MCF 10A (cell line): ENCODE measurements around the gene EGLN2. TPM values are rescaled to one million over a fixed set of nuclear protein-coding genes. Genes with fewer than 3 reads are reported as not detected.
"Not testable (repeated sequence)": the region's sequence is repeated elsewhere in the genome, so short reads cannot be mapped to it uniquely, and the experiment has no call there.

Experiments used
- BruUV-seq: library from RNA; stranded (reverse); fragments of 400-500 nt; replicated peaks from 2 replicates; lab custom pipeline; 2021; lab: Mats Ljungman, UMichigan
- CTCF ChIA-PET: fragments of 300-600 bp; sonication (Branson Sonifier 250); formaldehyde crosslinking; extraction: SDS; loops from one replicate; lab custom pipeline; 2021; ENCODE audit warnings: antibody characterized with exemption, inconsistent platforms; lab: Yijun Ruan, JAX
- POLR2A ChIA-PET: fragments of 300-600, 350-650 bp; sonication (Branson Sonifier 250); formaldehyde crosslinking; extraction: SDS; loops from one replicate; lab custom pipeline; 2020; ENCODE audit warnings: antibody characterized with exemption, inconsistent platforms; lab: Yijun Ruan, JAX
- DNase-seq: peaks from one replicate; pipeline ENCODE4 v3.0.0-alpha.2; 2018; ENCODE audit not compliant: unreplicated experiment
- H3K27ac Mint-ChIP-seq: one replicate; pipeline ENCODE4 v1.8.0; 2022; ENCODE audit warnings: mild to moderate bottlenecking, low read depth, mixed read lengths; ENCODE audit not compliant: unreplicated experiment
- H3K27me3 Mint-ChIP-seq: one replicate; pipeline ENCODE4 v1.8.0; 2022; ENCODE audit warnings: mixed read lengths; ENCODE audit not compliant: insufficient read depth, unreplicated experiment
- H3K36me3 Mint-ChIP-seq: one replicate; pipeline ENCODE4 v1.8.0; 2022; ENCODE audit warnings: mild to moderate bottlenecking, moderate library complexity, mixed read lengths; ENCODE audit not compliant: insufficient read depth, unreplicated experiment
- H3K4me1 Mint-ChIP-seq: one replicate; pipeline ENCODE4 v1.8.0; 2022; ENCODE audit warnings: mixed read lengths; ENCODE audit not compliant: insufficient read depth, unreplicated experiment
- H3K4me3 Mint-ChIP-seq: one replicate; pipeline ENCODE4 v1.8.0; 2022; ENCODE audit warnings: mild to moderate bottlenecking, moderate library complexity, mixed read lengths; ENCODE audit not compliant: unreplicated experiment
- H3K9me3 Mint-ChIP-seq: one replicate; pipeline ENCODE4 v1.8.0; 2022; ENCODE audit warnings: mixed read lengths; ENCODE audit not compliant: unreplicated experiment
- CTCF ChIP-seq: fragments of 200-600 bp; IDR thresholded peaks from one replicate; pipeline ENCODE4 v1.8.0; 2022; ENCODE audit warnings: antibody characterized with exemption, mild to moderate bottlenecking; ENCODE audit not compliant: unreplicated experiment
- intact Hi-C: fragments of 100-400 bp; cut with micrococcal nuclease; formaldehyde crosslinking; loops from 2 replicates; pipeline ENCODE4 v1.14.1; 2022
- total RNA-seq: library from RNA; stranded (reverse); gene quantifications from 2 replicates; pipeline ENCODE4 v1.2.3, GENCODE V29; 2022

The EGLN2 gene
- total RNA-seq, 1 experiment from 2014 or later, result 55.6 TPM

- peaks cover 28% of the 10 kb centered on the region for H3K27me3 Mint-ChIP-seq
- DNase-seq, result peak; percentile 37
- H3K27ac Mint-ChIP-seq, H3K9me3 Mint-ChIP-seq, BruUV-seq, H3K36me3 Mint-ChIP-seq: not testable (repeated sequence)
- TF ChIP-seq CTCF, result peak; percentile 29
- ChIA-PET CTCF (interaction anchor here (0.6 to 2.5 kb wide), 14 partner anchors 9 to 639 kb away, joined by 3 to 17 read pairs (median 4); partner anchors contain the start of genes EGLN2 and RAB4B), POLR2A (interaction anchor here (0.6 to 1.8 kb wide), 6 partner anchors 11 to 156 kb away, joined by 3 to 5 read pairs (median 4); partner anchors contain the start of genes COQ8B and ITPKC)
- intact Hi-C loops, result loop anchor here (1.0 kb wide), 1 partner anchor 156 kb away; no protein-coding TSS in a partner anchor
- peak overlapping the region; percentile 61 for H3K4me3 Mint-ChIP-seq
- H3K4me1 Mint-ChIP-seq, result peaks cover 19% of the 10 kb centered on the region
These were observed 19.7 kb downstream of the EGLN2 start for GRCh38 chr19:40818480-40819399.

GRCh38 chr19:40819479-40820234 lies 20.7 kb downstream of the EGLN2 start:
- POLR2A ChIA-PET, result interaction anchor here (0.6 to 1.8 kb wide), 7 partner anchors 12 to 1528 kb away, joined by 3 to 5 read pairs (median 4); partner anchors contain the start of genes COQ8B and ITPKC

GRCh38 chr19:40822161-40822560 lies 23.2 kb downstream of the EGLN2 start:
- Mint-ChIP-seq H3K27me3 (no peaks in the 10 kb centered on the region), H3K4me3 (no peak overlapping the region), H3K4me1 (peaks cover 14% of the 10 kb centered on the region), H3K9me3 (no peaks in the 10 kb centered on the region), H3K27ac (no peak overlapping the region), H3K36me3 (peaks cover 11% of the 10 kb centered on the region)
- BruUV-seq, result no TSS peak
- intact Hi-C loops, result no loop called here
- DNase-seq, result no peak
- TF ChIP-seq CTCF, result no peak
- POLR2A ChIA-PET, result no interaction called here
- CTCF ChIA-PET, result no interaction called here

More at GRCh38 chr19:40819479-40820234, 20.7 kb downstream of the EGLN2 start:
- CTCF ChIA-PET, result interaction anchor here (0.6 to 2.5 kb wide), 25 partner anchors 8 to 773 kb away, joined by 3 to 17 read pairs (median 4); partner anchors contain the start of genes EGLN2 and RAB4B
- TF ChIP-seq CTCF, result peak; percentile 65
- H3K27ac Mint-ChIP-seq, BruUV-seq, H3K4me3 Mint-ChIP-seq, H3K9me3 Mint-ChIP-seq, H3K36me3 Mint-ChIP-seq: not testable (repeated sequence)
- intact Hi-C loops, result loop anchor here (1.0 kb wide), 1 partner anchor 157 kb away; no protein-coding TSS in a partner anchor
- peaks cover 19% of the 10 kb centered on the region for H3K27me3 Mint-ChIP-seq
- peaks cover 14% of the 10 kb centered on the region for H3K4me1 Mint-ChIP-seq
- DNase-seq, result peak; percentile 56

- intact Hi-C loops, BruUV-seq: not testable (repeated sequence)
These were observed 23.9 kb downstream of the EGLN2 start for GRCh38 chr19:40822704-40823553.

GRCh38 chr19:40824916-40825315 lies 25.9 kb downstream of the EGLN2 start:
- BruUV-seq, H3K4me1 Mint-ChIP-seq, intact Hi-C loops, DNase-seq, H3K27me3 Mint-ChIP-seq, POLR2A ChIA-PET, H3K27ac Mint-ChIP-seq, H3K9me3 Mint-ChIP-seq, H3K4me3 Mint-ChIP-seq: not testable (repeated sequence)
- CTCF ChIA-PET, result interaction anchor here (0.5 to 0.6 kb wide), 2 partner anchors 13 to 768 kb away, joined by 3 read pairs; no protein-coding TSS in a partner anchor
- H3K36me3 Mint-ChIP-seq, result peaks cover 17% of the 10 kb centered on the region

More at GRCh38 chr19:40822704-40823553, 23.9 kb downstream of the EGLN2 start:
- H3K4me3 Mint-ChIP-seq, DNase-seq, POLR2A ChIA-PET, H3K9me3 Mint-ChIP-seq, H3K27me3 Mint-ChIP-seq, H3K27ac Mint-ChIP-seq: not testable (repeated sequence)
- Mint-ChIP-seq H3K36me3 (peaks cover 17% of the 10 kb centered on the region), H3K4me1 (peaks cover 12% of the 10 kb centered on the region)
- CTCF ChIA-PET, result interaction anchor here (0.7 to 1.0 kb wide), 2 partner anchors 157 to 170 kb away, joined by 3 read pairs; no protein-coding TSS in a partner anchor
